Adrenal gland (tissue), 12 donors: ENCODE data around the gene KCNK17. TPM values are rescaled to one million over a fixed set of nuclear protein-coding genes. Genes with fewer than 3 reads are reported as not detected.

Experiments used
- DNase-seq, 7 donors: peaks; one replicate each; pipeline ENCODE4 v3.0.0-alpha.2; 2019 to 2020
- H3K27ac ChIP-seq, 5 donors: fragments of 200-600 bp; sonication (generic) in 4 of 5; 1 replicate in 3 of 5; 2 replicates in 2 of 5; pipeline versions ENCODE4 v1.5.1 to v1.8.0; 2016 to 2020; ENCODE audit warnings: mild to moderate bottlenecking in 1 of 5
- H3K27me3 ChIP-seq: fragments of 200-600 bp; 2 replicates; pipeline ENCODE4 v1.8.0; 2021
- H3K36me3 ChIP-seq, 2 donors: fragments of 200-600 bp; replicated peaks in 1 of 2; 1 replicate in 1 of 2; 2 replicates in 1 of 2; pipeline versions ENCODE4 v1.5.1 to v1.8.0; 2018 to 2022
- H3K4me1 ChIP-seq, 2 donors: fragments of 200-600 bp; replicated peaks in 1 of 2; 1 replicate in 1 of 2; 2 replicates in 1 of 2; pipeline versions ENCODE4 v1.5.1 to v1.8.0; 2018 to 2021
- H3K4me3 ChIP-seq, 4 donors: fragments of 200-600 bp; sonication (generic) in 3 of 4; one replicate each; pipeline ENCODE4 v1.5.1; 2016 to 2018
- H3K9me3 ChIP-seq, 3 donors: fragments of 200-600 bp; sonication (generic) in 1 of 3; replicated peaks in 1 of 3; 1 replicate in 2 of 3; 2 replicates in 1 of 3; pipeline versions ENCODE4 v1.5.1 to v1.8.0; 2016 to 2021
- POLR2A ChIP-seq, 2 donors: fragments of 450-650 bp; IDR thresholded peaks; one replicate each; pipeline ENCODE4 v1.6.1; 2017; ENCODE audit warnings: antibody characterized with exemption in 2 of 2, mild to moderate bottlenecking in 2 of 2, moderate library complexity in 1 of 2
- WGBS, 4 donors: extraction: QIAGEN DNeasy Blood & Tissue Kit in 2 of 4; methylation state at CpG; one replicate each; pipeline versions ENCODE4 v1.1.5 to v1.1.7; 2013 to 2017; 5-methylcytosine and 5-hydroxymethylcytosine counted together
- intact Hi-C, 2 donors: fragments of 100-400 bp; cut with DNase I; formaldehyde crosslinking; loops; one replicate each; pipeline versions ENCODE4 v1.14.1 to v1.15.0; 2022 to 2023
- polyA plus RNA-seq, 3 donors: library from polyadenylated mRNA; stranded (reverse); fragments of 200-250 nt in 2 of 3; fragments of 350-450 nt in 1 of 3; fragmentation: Illumina TruSeq in 1 of 3; extraction: RNeasy Lipid Tissue Mini Kit (QIAGEN cat#74804) in 1 of 3; gene quantifications; one replicate each; pipeline ENCODE4 v1.2.3, GENCODE V29; 2013 to 2014
- total RNA-seq, 9 donors: library from RNA; depleted of rRNA in 4 of 9; stranded (reverse); fragments of >200 nt in 4 of 9; fragments of 120-200 nt in 1 of 9; fragmentation: NEBNext Ultra II Directional in 1 of 9; extraction: Animal tissue kit (Norgen Biotek cat#: 25700) in 1 of 9; gene quantifications; one replicate each; pipeline versions ENCODE4 v1.1.0 to v1.2.4, GENCODE V29; 2013 to 2023
- TF ChIP-seq, protein P1 (sequence below), 6 experiments: fragments of 450-650 bp in 4 of 6; fragments of 200-600 bp in 2 of 6; sonication (generic) in 1 of 6; IDR thresholded peaks; 1 replicate in 5 of 6; 2 replicates in 1 of 6; pipeline versions ENCODE4 v1.5.1 to v1.8.0; 2016 to 2021; ENCODE audit warnings: antibody characterized with exemption in 6 of 6, mild to moderate bottlenecking in 2 of 6, moderate library complexity in 1 of 6
- donor health status: healthy with polysubstance abuse.
- donor health status: Bipolar disorder and iron deficiency.
- donor health status: DM: yes; HTN: yes; CAD: no.
- donor health status: DM: no; HTN: no; CAD: no.
- donor health status: DM: no; HTN: no; CAD: no.
- donor health status: DM: yes; HTN: yes; CAD: no.

The KCNK17 gene
- total and polyA plus RNA-seq, 12 donors = 0.10 to 0.36 (median 0.14) TPM; not detected in 8

DNA sequence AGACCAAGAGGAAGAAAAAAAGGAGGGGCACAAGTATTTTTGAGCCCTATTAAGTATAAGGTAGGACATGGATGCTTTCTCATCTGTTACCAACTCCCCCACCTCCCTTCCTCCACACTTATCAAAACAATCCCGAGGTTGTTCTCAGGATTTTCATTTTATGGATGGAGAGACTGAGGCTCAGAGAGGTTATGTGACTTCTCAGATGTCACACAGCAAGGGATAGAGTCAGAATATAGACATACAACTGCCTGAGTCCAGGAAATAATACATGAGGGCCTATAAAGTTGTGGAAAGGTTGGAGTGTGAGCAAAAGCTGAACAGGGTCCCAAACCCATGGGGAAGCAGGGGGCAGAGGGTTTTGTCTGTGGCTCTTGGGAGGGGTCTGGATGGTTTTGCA is 19.3 kb downstream of the KCNK17 start:
- Histone ChIP-seq H3K36me3 (no peaks in the 10 kb centered on the region), H3K27me3 (no peaks in the 10 kb centered on the region), H3K9me3 (no peaks in the 10 kb centered on the region), H3K4me1 (peaks cover 0 to 18% of the 10 kb centered on the region in 2 donors), H3K4me3 (no peak overlapping the region), H3K27ac (no peak overlapping the region)
- intact Hi-C loops = loop anchor here in 1 of 2 donors (5.0 kb wide), 1 partner anchor 113 kb away; no protein-coding TSS in a partner anchor
- no peak for DNase-seq
- WGBS, 4 donors = 50 to 82% (median 60%) methylated on average over 1 of the region's 1 CpG
- TF ChIP-seq, protein P1, sequence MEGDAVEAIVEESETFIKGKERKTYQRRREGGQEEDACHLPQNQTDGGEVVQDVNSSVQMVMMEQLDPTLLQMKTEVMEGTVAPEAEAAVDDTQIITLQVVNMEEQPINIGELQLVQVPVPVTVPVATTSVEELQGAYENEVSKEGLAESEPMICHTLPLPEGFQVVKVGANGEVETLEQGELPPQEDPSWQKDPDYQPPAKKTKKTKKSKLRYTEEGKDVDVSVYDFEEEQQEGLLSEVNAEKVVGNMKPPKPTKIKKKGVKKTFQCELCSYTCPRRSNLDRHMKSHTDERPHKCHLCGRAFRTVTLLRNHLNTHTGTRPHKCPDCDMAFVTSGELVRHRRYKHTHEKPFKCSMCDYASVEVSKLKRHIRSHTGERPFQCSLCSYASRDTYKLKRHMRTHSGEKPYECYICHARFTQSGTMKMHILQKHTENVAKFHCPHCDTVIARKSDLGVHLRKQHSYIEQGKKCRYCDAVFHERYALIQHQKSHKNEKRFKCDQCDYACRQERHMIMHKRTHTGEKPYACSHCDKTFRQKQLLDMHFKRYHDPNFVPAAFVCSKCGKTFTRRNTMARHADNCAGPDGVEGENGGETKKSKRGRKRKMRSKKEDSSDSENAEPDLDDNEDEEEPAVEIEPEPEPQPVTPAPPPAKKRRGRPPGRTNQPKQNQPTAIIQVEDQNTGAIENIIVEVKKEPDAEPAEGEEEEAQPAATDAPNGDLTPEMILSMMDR (IDR thresholded peaks at IDR 0.05) = no peak

DNA sequence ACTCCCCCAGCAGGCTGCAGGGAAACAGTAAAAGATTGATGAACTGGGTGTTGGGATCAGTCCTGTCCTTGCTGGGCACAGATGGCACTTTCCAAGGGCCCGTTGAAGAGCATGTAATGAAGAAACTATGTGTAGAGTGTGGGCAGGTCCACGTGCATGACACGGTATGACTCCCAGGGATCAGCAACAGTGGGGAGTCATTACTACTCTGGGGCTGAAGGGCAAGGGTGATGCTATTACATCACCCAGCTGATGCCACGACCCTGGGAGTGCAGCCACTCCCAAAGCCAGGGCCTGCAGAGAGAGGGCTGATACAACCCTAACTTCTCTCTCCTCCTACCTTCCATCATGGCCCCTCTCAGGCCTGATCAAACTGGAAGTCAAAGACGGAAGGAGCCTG is 20.1 kb downstream of the KCNK17 start:
- intact Hi-C loops = no loop called here
- H3K4me3 ChIP-seq = no peak overlapping the region

DNA sequence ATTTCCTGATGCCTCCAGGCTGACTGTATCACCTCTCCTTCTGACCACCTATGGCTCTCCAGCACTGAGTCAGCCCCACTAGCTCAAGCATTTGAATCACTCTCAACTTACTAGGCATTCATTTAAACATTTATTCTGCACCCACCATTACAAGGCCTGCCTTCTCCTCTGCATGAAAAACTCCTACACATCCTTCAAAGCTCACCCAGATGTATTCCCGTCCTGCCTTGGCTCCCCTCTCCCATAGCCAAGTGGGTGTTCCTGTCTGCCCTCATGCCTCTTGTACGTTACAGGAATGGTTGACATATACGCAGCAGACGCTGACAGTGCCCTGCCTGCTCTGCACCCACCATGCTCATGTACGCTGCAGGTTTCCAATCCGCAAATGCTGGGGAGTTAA is 21.6 kb downstream of the KCNK17 start:
- Histone ChIP-seq H3K4me3 (no peak overlapping the region), H3K27me3 (no peaks in the 10 kb centered on the region), H3K4me1 (peaks cover 0 to 13% of the 10 kb centered on the region in 2 donors), H3K9me3 (no peaks in the 10 kb centered on the region), H3K27ac (no peak overlapping the region), H3K36me3 (no peaks in the 10 kb centered on the region)
- no peak for TF ChIP-seq POLR2A (IDR thresholded peaks at IDR 0.05)
- TF ChIP-seq, protein P1 (IDR thresholded peaks at IDR 0.05) = no peak
- 91 to 100% (median 93%) methylated on average over 2 to 6 of the region's 6 CpGs for WGBS, 4 donors
- intact Hi-C loops = no loop called here
- DNase-seq = no peak

More for the DNA sequence above, 20.1 kb downstream of the KCNK17 start:
- Histone ChIP-seq H3K36me3 (no peaks in the 10 kb centered on the region), H3K9me3 (no peaks in the 10 kb centered on the region), H3K27me3 (no peaks in the 10 kb centered on the region), H3K27ac (no peak overlapping the region), H3K4me1 (peaks cover 0 to 18% of the 10 kb centered on the region in 2 donors)
- TF ChIP-seq, protein P1 (IDR thresholded peaks at IDR 0.05) = no peak
- no peak for TF ChIP-seq POLR2A (IDR thresholded peaks at IDR 0.05)
- 49 to 62% (median 56%) methylated on average over 5 of the region's 5 CpGs for WGBS, 4 donors
- DNase-seq = peak in 2 of 7 donors; percentile 28 to 56

DNA sequence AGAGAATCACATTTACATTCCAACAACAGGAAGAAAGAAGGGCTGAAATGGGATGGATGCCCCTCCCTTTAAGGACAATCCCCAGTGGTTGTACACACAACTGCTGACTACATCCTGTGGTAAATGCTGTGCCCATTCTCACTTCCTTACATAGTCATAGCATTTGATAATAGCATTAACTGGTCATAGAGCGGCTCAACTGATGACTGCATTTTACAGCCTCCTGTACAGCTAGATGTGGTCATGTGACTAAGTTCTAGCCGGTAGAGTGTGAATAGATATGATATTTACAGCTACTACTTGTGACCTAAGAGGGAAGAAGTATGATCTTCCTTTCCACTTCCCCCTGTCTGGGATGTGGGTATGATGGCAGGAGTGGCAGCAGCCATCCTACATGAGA is 24.7 kb downstream of the KCNK17 start:
- WGBS, 4 donors = 75 to 86% (median 80%) methylated on average over 1 to 2 of the region's 2 CpGs
- no peak for DNase-seq
- intact Hi-C loops = no loop called here

More for the DNA sequence above, 24.7 kb downstream of the KCNK17 start:
- TF ChIP-seq, protein P1 (IDR thresholded peaks at IDR 0.05) = no peak
- TF ChIP-seq POLR2A (IDR thresholded peaks at IDR 0.05) = no peak
- no peak overlapping the region for H3K4me3 ChIP-seq
- no peaks in the 10 kb centered on the region for H3K27me3 ChIP-seq
- H3K9me3 ChIP-seq = no peaks in the 10 kb centered on the region
- H3K36me3 ChIP-seq = no peaks in the 10 kb centered on the region
- no peak overlapping the region for H3K27ac ChIP-seq
- H3K4me1 ChIP-seq = no peaks in the 10 kb centered on the region
